IMR-90 (cell line): ENCODE measurements around the gene LGALS16. TPM values are rescaled to one million over a fixed set of nuclear protein-coding genes. Genes with fewer than 3 reads are reported as not detected.

Experiments
- ATAC-seq: fragments of 200-7000 bp; cut with Tn5 transposase; 2 replicates; pipeline ENCODE4 v1.9.1; 2020; ENCODE audit warnings: low read depth, mild to moderate bottlenecking, moderate library complexity
- BruUV-seq: library from RNA; stranded (reverse); fragments of 400-500 nt; replicated peaks from 2 replicates; lab custom pipeline; 2021; lab: Mats Ljungman, UMichigan
- CTCF ChIA-PET: fragments of 300-600 bp; formaldehyde crosslinking; extraction: SDS; loops from one replicate; lab custom pipeline; 2021; ENCODE audit warnings: antibody characterized with exemption; lab: Yijun Ruan, JAX
- POLR2A ChIA-PET: fragments of 300-600 bp; sonication (Branson Sonifier 250); formaldehyde crosslinking; loops from one replicate; lab custom pipeline; 2022; ENCODE audit warnings: antibody characterized with exemption; ENCODE audit not compliant: unreplicated experiment; lab: Charles Lee
- DNase-seq: peaks from one replicate; pipeline ENCODE4 v3.0.0; 2013
- H2AFZ ChIP-seq: replicated peaks from 2 replicates; pipeline ENCODE3; 2013; ENCODE audit warnings: low read length, mild to moderate bottlenecking; ENCODE audit not compliant: poor library complexity
- H2AK5ac ChIP-seq: 2 replicates; pipeline ENCODE4 v1.6.1; 2013; ENCODE audit warnings: low read depth, low read length, inconsistent platforms
- H2AK9ac ChIP-seq: replicated peaks from 2 replicates; pipeline ENCODE3; 2013; ENCODE audit warnings: mild to moderate bottlenecking, low read depth, low read length, moderate library complexity; ENCODE audit not compliant: poor library complexity
- H2BK120ac ChIP-seq: 2 replicates; pipeline ENCODE4 v1.6.1; 2013; ENCODE audit warnings: low read depth, low read length, inconsistent platforms
- H2BK15ac ChIP-seq: 3 replicates; pipeline ENCODE4 v1.6.1; 2013; ENCODE audit warnings: low read depth, low read length, inconsistent platforms
- H2BK20ac ChIP-seq: 2 replicates; pipeline ENCODE4 v1.6.1; 2013; ENCODE audit warnings: low read depth, mild to moderate bottlenecking, inconsistent platforms, low read length, moderate library complexity
- H2BK5ac ChIP-seq: 2 replicates; pipeline ENCODE4 v1.6.1; 2013; ENCODE audit warnings: mild to moderate bottlenecking, low read depth, low read length, inconsistent platforms; ENCODE audit not compliant: poor library complexity, severe bottlenecking
- H3K14ac ChIP-seq: replicated peaks from 2 replicates; pipeline ENCODE4 v1.6.1; 2013; ENCODE audit warnings: low read depth, low read length, inconsistent platforms
- H3K18ac ChIP-seq: 2 replicates; pipeline ENCODE4 v1.6.1; 2013; ENCODE audit warnings: low read depth, low read length, control low read depth
- H3K23ac ChIP-seq: 2 replicates; pipeline ENCODE4 v1.6.1; 2013; ENCODE audit warnings: low read depth, low read length, inconsistent platforms
- H3K27ac ChIP-seq: 2 replicates; pipeline ENCODE4 v1.5.1; 2013; ENCODE audit warnings: mild to moderate bottlenecking, control low read depth, low read length; ENCODE audit not compliant: insufficient read depth
- H3K27me3 ChIP-seq: 2 replicates; pipeline ENCODE4 v1.6.1; 2013; ENCODE audit warnings: low read length; ENCODE audit not compliant: control insufficient read depth, insufficient read depth
- H3K36me3 ChIP-seq: 2 replicates; pipeline ENCODE4 v1.6.1; 2013; ENCODE audit warnings: low read length, mixed read lengths; ENCODE audit not compliant: control insufficient read depth, insufficient read depth
- H3K4ac ChIP-seq: 2 replicates; pipeline ENCODE4 v1.6.1; 2013; ENCODE audit warnings: low read depth, low read length, inconsistent platforms
- H3K4me1 ChIP-seq: 2 replicates; pipeline ENCODE4 v1.6.1; 2013; ENCODE audit warnings: low read length, mixed read lengths; ENCODE audit not compliant: control insufficient read depth, insufficient read depth
- H3K4me2 ChIP-seq: 2 replicates; pipeline ENCODE4 v1.6.1; 2013; ENCODE audit warnings: low read depth, mild to moderate bottlenecking, control low read depth, low read length, moderate library complexity
- H3K4me3 ChIP-seq: 2 replicates; pipeline ENCODE4 v1.5.1; 2013; ENCODE audit warnings: low read depth, mild to moderate bottlenecking, control low read depth, low read length, moderate library complexity; ENCODE audit not compliant: insufficient read depth
- H3K56ac ChIP-seq: 2 replicates; pipeline ENCODE4 v1.6.1; 2013; ENCODE audit warnings: low read length, inconsistent platforms; ENCODE audit not compliant: insufficient read depth; ENCODE audit errors: extremely low read depth
- H3K79me1 ChIP-seq, 2 experiments: 2 replicates each; pipeline ENCODE4 v1.6.1; 2013; ENCODE audit warnings: low read length in 2 of 2, inconsistent platforms in 1 of 2, low read depth in 1 of 2
- H3K9ac ChIP-seq: 2 replicates; pipeline ENCODE4 v1.6.1; 2013; ENCODE audit warnings: low read depth, low read length, control low read depth
- H3K9me1 ChIP-seq: 2 replicates; pipeline ENCODE4 v1.6.1; 2013; ENCODE audit warnings: low read length, inconsistent platforms; ENCODE audit not compliant: insufficient read depth
- H3K9me3 ChIP-seq: 2 replicates; pipeline ENCODE4 v1.6.1; 2013; ENCODE audit warnings: low read length; ENCODE audit not compliant: control insufficient read depth, insufficient read depth
- H4K20me1 ChIP-seq: 2 replicates; pipeline ENCODE4 v1.6.1; 2013; ENCODE audit warnings: low read length, inconsistent platforms; ENCODE audit not compliant: insufficient read depth
- H4K5ac ChIP-seq: 2 replicates; pipeline ENCODE4 v1.6.1; 2013; ENCODE audit warnings: mild to moderate bottlenecking, low read depth, low read length, control low read depth
- H4K8ac ChIP-seq, 2 experiments: 2 replicates each; pipeline ENCODE4 v1.6.1; 2013; ENCODE audit warnings: low read depth in 2 of 2, low read length in 2 of 2, control low read depth in 1 of 2, inconsistent platforms in 1 of 2
- H4K91ac ChIP-seq: 2 replicates; pipeline ENCODE4 v1.6.1; 2013; ENCODE audit warnings: low read depth, low read length, inconsistent platforms; ENCODE audit not compliant: insufficient read depth
- BHLHE40 ChIP-seq: fragments of 150-350 bp; IDR thresholded peaks from 2 replicates; pipeline ENCODE4 v1.6.1; 2016; ENCODE audit warnings: mild to moderate bottlenecking, low read depth, low read length
- CEBPB ChIP-seq: IDR thresholded peaks from 2 replicates; pipeline ENCODE4 v1.6.1; 2012; ENCODE audit warnings: low read depth, low read length, improper control_type of control experiment
- CHD1 ChIP-seq: IDR thresholded peaks from 2 replicates; pipeline ENCODE4 v1.6.1; 2012; ENCODE audit warnings: low read depth, low read length, improper control_type of control experiment
- CTCF ChIP-seq: conservative IDR thresholded peaks from 2 replicates; pipeline ENCODE4 v1.5.1; 2012; ENCODE audit warnings: mild to moderate bottlenecking, low read depth, low read length, improper control_type of control experiment
- ELK1 ChIP-seq: fragments of 150-350 bp; IDR thresholded peaks from 2 replicates; pipeline ENCODE4 v1.6.1; 2016; ENCODE audit warnings: low read depth, mild to moderate bottlenecking, low read length, moderate library complexity, borderline replicate concordance
- FOS ChIP-seq: fragments of 150-350 bp; IDR thresholded peaks from 2 replicates; pipeline ENCODE4 v1.6.1; 2016; ENCODE audit warnings: low read depth, low read length
- MAFK ChIP-seq: IDR thresholded peaks from 2 replicates; pipeline ENCODE4 v1.6.1; 2012; ENCODE audit warnings: low read depth, low read length, improper control_type of control experiment
- MAZ ChIP-seq: IDR thresholded peaks from 2 replicates; pipeline ENCODE4 v1.6.1; 2012; ENCODE audit warnings: low read depth, mild to moderate bottlenecking, low read length, improper control_type of control experiment, moderate library complexity, borderline replicate concordance
- MXI1 ChIP-seq: IDR thresholded peaks from 2 replicates; pipeline ENCODE4 v1.6.1; 2012; ENCODE audit warnings: low read depth, mild to moderate bottlenecking, low read length, moderate library complexity, borderline replicate concordance
- NFE2L2 ChIP-seq: fragments of 150-350 bp; IDR thresholded peaks from 2 replicates; pipeline ENCODE4 v1.6.1; 2016; ENCODE audit warnings: low read depth, mild to moderate bottlenecking, low read length
- POLR2A ChIP-seq: IDR thresholded peaks from 2 replicates; pipeline ENCODE4 v1.6.1; 2012; ENCODE audit warnings: mild to moderate bottlenecking, low read depth, low read length
- RAD21 ChIP-seq: IDR thresholded peaks from 2 replicates; pipeline ENCODE4 v1.6.1; 2012; ENCODE audit warnings: low read length, improper control_type of control experiment
- RCOR1 ChIP-seq: IDR thresholded peaks from 2 replicates; pipeline ENCODE4 v1.6.1; 2012; ENCODE audit warnings: mild to moderate bottlenecking, low read length, improper control_type of control experiment; ENCODE audit not compliant: insufficient replicate concordance
- RFX5 ChIP-seq: IDR thresholded peaks from 2 replicates; pipeline ENCODE4 v1.8.0; 2012; ENCODE audit warnings: low read depth, mild to moderate bottlenecking, low read length, moderate library complexity
- SMC3 ChIP-seq: fragments of 150-350 bp; IDR thresholded peaks from 2 replicates; pipeline ENCODE4 v1.6.1; 2016; ENCODE audit warnings: low read depth, mild to moderate bottlenecking, antibody characterized with exemption, low read length, moderate library complexity
- USF2 ChIP-seq: fragments of 150-350 bp; IDR thresholded peaks from 2 replicates; pipeline ENCODE4 v1.6.1; 2017; ENCODE audit warnings: mild to moderate bottlenecking, antibody characterized with exemption, low read length, low read depth
- WGBS, 2 experiments: methylation state at CpG; one replicate each; pipeline versions ENCODE4 v1.1.5 to v1.1.7; 2013; ENCODE audit warnings: missing lambda C conversion rate in 2 of 2; ENCODE audit not compliant: insufficient read length in 1 of 2; ENCODE audit errors: extremely low coverage in 2 of 2; 5-methylcytosine and 5-hydroxymethylcytosine counted together
- dilution Hi-C: fragments of 300-500 bp; cut with HindIII; formaldehyde crosslinking; loops from one replicate; pipeline ENCODE4 v1.14.3; 2018; ENCODE audit warnings: low sequenced_read_pairs; ENCODE audit not compliant: unreplicated experiment
- in situ Hi-C: fragments of 300-500 bp; cut with MboI; formaldehyde crosslinking; loops from 3 replicates; pipeline ENCODE4 v1.14.3; 2019; ENCODE audit warnings: low sequenced_read_pairs, inconsistent platforms, mixed read lengths
- intact Hi-C: fragments of 100-400 bp; cut with micrococcal nuclease; formaldehyde crosslinking; loops from 2 replicates; pipeline ENCODE4 v1.10.0; 2022
- polyA plus RNA-seq, 3 experiments: library from polyadenylated mRNA; depleted of rRNA; stranded (reverse); fragments of >200 nt; gene quantifications; 2 replicates each; pipeline ENCODE4 v1.2.3, GENCODE V29; 2012; ENCODE audit warnings: low replicate concordance in 1 of 3
- total RNA-seq: library from RNA; depleted of rRNA; stranded (reverse); fragments of >200 nt; gene quantifications from 2 replicates; pipeline ENCODE4 v1.2.3, GENCODE V29; 2012

The LGALS16 gene
- total and polyA plus RNA-seq, 2 of the 4 experiments (the other 2 are of a cell fraction), result not detected

GRCh38 chr19:39692166-39692565 is 36.5 kb downstream of the LGALS16 start:
- no peak overlapping the region for H2BK120ac ChIP-seq
- DNase-seq, result no peak
- no peak overlapping the region for H2AFZ ChIP-seq
- CTCF ChIA-PET, result no interaction called here
- no peak overlapping the region for H4K5ac ChIP-seq
- H3K9me3 ChIP-seq, result no peaks in the 10 kb centered on the region
- no peaks in the 10 kb centered on the region for H3K27me3 ChIP-seq
- no peak overlapping the region for H3K23ac ChIP-seq
- 40% methylated on average over 1 of the region's 3 CpGs; no CpG with 5 or more reads in 1 of the 2 experiments for WGBS, 2 experiments
- H2BK5ac ChIP-seq, result no peak overlapping the region
- no peak overlapping the region for H3K9ac ChIP-seq
- no peak overlapping the region for H4K8ac ChIP-seq
- no peaks in the 10 kb centered on the region for H3K79me1 ChIP-seq
- H3K4ac ChIP-seq, result no peak overlapping the region
- H3K4me3 ChIP-seq, result no peak overlapping the region
- no peak overlapping the region for H3K27ac ChIP-seq
- no peaks in the 10 kb centered on the region for H3K9me1 ChIP-seq
- in situ Hi-C loops, result no loop called here
- H2AK9ac ChIP-seq, result no peak overlapping the region
- no peak for TF ChIP-seq CTCF
- no peak for TF ChIP-seq MAZ
- TF ChIP-seq NFE2L2, result no peak
- TF ChIP-seq CHD1, result no peak
- TF ChIP-seq MXI1, result no peak
- no peak for TF ChIP-seq USF2
- TF ChIP-seq BHLHE40, result no peak
- TF ChIP-seq RCOR1, result no peak
- no peak for TF ChIP-seq SMC3
- TF ChIP-seq MAFK, result no peak
- no peak for TF ChIP-seq RAD21
- TF ChIP-seq RFX5, result no peak
- TF ChIP-seq POLR2A, result no peak
- TF ChIP-seq ELK1, result no peak
- TF ChIP-seq CEBPB, result no peak
- TF ChIP-seq FOS, result no peak
- H2AK5ac ChIP-seq, result no peak overlapping the region
- no peak overlapping the region for H3K18ac ChIP-seq
- H2BK20ac ChIP-seq, result no peak overlapping the region
- H4K91ac ChIP-seq, result no peak overlapping the region
- no peak overlapping the region for H3K4me2 ChIP-seq
- dilution Hi-C loops, result no loop called here
- POLR2A ChIA-PET, result no interaction called here
- H2BK15ac ChIP-seq, result no peak overlapping the region
- no peak overlapping the region for H3K56ac ChIP-seq
- ATAC-seq, result no peak
- no peaks in the 10 kb centered on the region for H3K36me3 ChIP-seq
- H3K14ac ChIP-seq, result no peak overlapping the region
- H4K20me1 ChIP-seq, result no peaks in the 10 kb centered on the region
- no peaks in the 10 kb centered on the region for H3K4me1 ChIP-seq
- intact Hi-C loops, result no loop called here
- BruUV-seq, result no TSS peak
